ENCODE measurements around the gene XXYLT1. TPM values are rescaled to one million over a fixed set of nuclear protein-coding genes. Genes with fewer than 3 reads are reported as not detected.

The XXYLT1 gene
- total RNA-seq, 1 donor from 2014 or later = 16.4 TPM

- Histone ChIP-seq H3K4me2 (no peak overlapping the region), H3K79me2 (ENCODE audit: low read depth) (peaks cover 53% of the 10 kb centered on the region), H3K4me3 (no peak overlapping the region), H3K9ac (no peak overlapping the region), H3K27me3 (no peaks in the 10 kb centered on the region), H2AFZ (replicated peaks) (no peak overlapping the region), H3K27ac (no peak overlapping the region), H4K20me1 (ENCODE audit: low read depth) (no peaks in the 10 kb centered on the region), H3F3A (ENCODE audit: low read depth) (no peaks in the 10 kb centered on the region), H3K36me3 (peaks cover 1% of the 10 kb centered on the region), H3K4me1 (peaks cover 26% of the 10 kb centered on the region), H3K9me3 (ENCODE audit: low read depth) (no peaks in the 10 kb centered on the region)
- no peak overlapping the region for H3K4me3 Mint-ChIP-seq
- H3K4me1 Mint-ChIP-seq = peaks cover 47% of the 10 kb centered on the region
- DNase-seq (ENCODE audit: low spot score) = no peak
- TF ChIP-seq EZH2phosphoT487 (IDR thresholded peaks at IDR 0.05) (no peak), EZH2 (IDR thresholded peaks at IDR 0.05) (no peak), CTCF (IDR thresholded peaks at IDR 0.05) (no peak)
- H3K36me3 Mint-ChIP-seq = peaks cover 10% of the 10 kb centered on the region
- peak overlapping the region; percentile 38 for H3K27ac Mint-ChIP-seq
- peaks cover 10% of the 10 kb centered on the region for H3K9me3 Mint-ChIP-seq
- peaks cover 2% of the 10 kb centered on the region for H3K27me3 Mint-ChIP-seq (ENCODE audit: insufficient read depth, low read depth)
Observed at GRCh38 chr3:195185583-195185982, 85.4 kb downstream of the XXYLT1 start.

- H3K4me2 ChIP-seq = no peak overlapping the region
- H4K20me1 ChIP-seq (ENCODE audit: low read depth) = no peaks in the 10 kb centered on the region
- Mint-ChIP-seq H3K27ac (no peak overlapping the region), H3K9me3 (peaks cover 8% of the 10 kb centered on the region), H3K36me3 (peaks cover 10% of the 10 kb centered on the region), H3K27me3 (ENCODE audit: insufficient read depth, low read depth) (peaks cover 5% of the 10 kb centered on the region), H3K4me3 (no peak overlapping the region), H3K4me1 (peaks cover 51% of the 10 kb centered on the region)
- H3K9ac ChIP-seq = no peak overlapping the region
- H3K36me3 ChIP-seq = no peaks in the 10 kb centered on the region
- peaks cover 26% of the 10 kb centered on the region for H3K4me1 ChIP-seq
- H3K9me3 ChIP-seq (ENCODE audit: low read depth) = no peaks in the 10 kb centered on the region
- H3K79me2 ChIP-seq (ENCODE audit: low read depth) = peaks cover 47% of the 10 kb centered on the region
- no peak overlapping the region for H3K27ac ChIP-seq
- H3K27me3 ChIP-seq = no peaks in the 10 kb centered on the region
- DNase-seq (ENCODE audit: low spot score) = no peak
- H3F3A ChIP-seq (ENCODE audit: low read depth) = no peaks in the 10 kb centered on the region
- no peak for TF ChIP-seq CTCF (IDR thresholded peaks at IDR 0.05)
- TF ChIP-seq EZH2 (IDR thresholded peaks at IDR 0.05) = no peak
- no peak overlapping the region for H3K4me3 ChIP-seq
- no peak overlapping the region for H2AFZ ChIP-seq (replicated peaks)
Observed at GRCh38 chr3:195184716-195185421, 86.1 kb downstream of the XXYLT1 start.

GRCh38 chr3:195183071-195183776 lies 87.7 kb downstream of the XXYLT1 start:
- H3K4me2 ChIP-seq = no peak overlapping the region
- no peak for TF ChIP-seq EZH2phosphoT487 (IDR thresholded peaks at IDR 0.05)
- TF ChIP-seq CTCF (IDR thresholded peaks at IDR 0.05) = no peak
- TF ChIP-seq EZH2 (IDR thresholded peaks at IDR 0.05) = no peak
- Mint-ChIP-seq H3K9me3 (peaks cover 2% of the 10 kb centered on the region), H3K4me3 (no peak overlapping the region), H3K4me1 (peaks cover 56% of the 10 kb centered on the region), H3K27me3 (ENCODE audit: insufficient read depth, low read depth) (peaks cover 5% of the 10 kb centered on the region), H3K36me3 (peaks cover 7% of the 10 kb centered on the region), H3K27ac (no peak overlapping the region)
- H3K4me3 ChIP-seq = no peak overlapping the region
- no peak overlapping the region for H3K27ac ChIP-seq
- no peak overlapping the region for H2AFZ ChIP-seq (replicated peaks)
- no peaks in the 10 kb centered on the region for H3K27me3 ChIP-seq
- H3K79me2 ChIP-seq (ENCODE audit: low read depth) = peaks cover 30% of the 10 kb centered on the region
- H3K36me3 ChIP-seq = no peaks in the 10 kb centered on the region
- no peak overlapping the region for H3K9ac ChIP-seq
- H4K20me1 ChIP-seq (ENCODE audit: low read depth) = no peaks in the 10 kb centered on the region
- peaks cover 26% of the 10 kb centered on the region for H3K4me1 ChIP-seq
- no peaks in the 10 kb centered on the region for H3K9me3 ChIP-seq (ENCODE audit: low read depth)
- H3F3A ChIP-seq (ENCODE audit: low read depth) = no peaks in the 10 kb centered on the region
- no peak for DNase-seq (ENCODE audit: low spot score)
